Fibroblast of pulmonary artery (primary cell): ENCODE data around the gene RPRD1B.
"Not testable (repeated sequence)": the region's sequence is repeated elsewhere in the genome, so short reads cannot be mapped to it uniquely, and the experiment has no call there.

Experiments
- DNase-seq: peaks from one replicate; pipeline ENCODE4 v3.0.0-alpha.2; 2010; ENCODE audit warnings: low read depth
- H3K4me3 ChIP-seq: replicated peaks from 2 replicates; pipeline ENCODE4 v1.5.1; 2011; ENCODE audit warnings: low read depth, mild to moderate bottlenecking, control low read depth, low read length, moderate library complexity
- CTCF ChIP-seq: IDR thresholded peaks from 2 replicates; pipeline ENCODE4 v1.5.1; 2011; ENCODE audit warnings: mild to moderate bottlenecking, control low read depth, low read length, inconsistent platforms; ENCODE audit errors: missing control alignments

The RPRD1B gene

GRCh38 chr20:38094373-38094891 is 60.9 kb downstream of the RPRD1B start:
- H3K4me3 ChIP-seq = no peak overlapping the region
- TF ChIP-seq CTCF = no peak
- peak; percentile 76 for DNase-seq

- no peak overlapping the region for H3K4me3 ChIP-seq
- no peak for DNase-seq
- no peak for TF ChIP-seq CTCF
Measured at GRCh38 chr20:38095017-38095686, 61.6 kb downstream of the RPRD1B start.

- no peak overlapping the region for H3K4me3 ChIP-seq
- TF ChIP-seq CTCF = no peak
- DNase-seq = no peak
Measured at GRCh38 chr20:38098952-38099351, 65.4 kb downstream of the RPRD1B start.

GRCh38 chr20:38102206-38102605 is 68.7 kb downstream of the RPRD1B start:
- DNase-seq, H3K4me3 ChIP-seq: not testable (repeated sequence)

- no peak for TF ChIP-seq CTCF
Measured at GRCh38 chr20:38104285-38104684, 70.7 kb downstream of the RPRD1B start.

GRCh38 chr20:38106461-38106860 is 72.9 kb downstream of the RPRD1B start:
- no peak for DNase-seq
- no peak overlapping the region for H3K4me3 ChIP-seq
- TF ChIP-seq CTCF = no peak

More at GRCh38 chr20:38104285-38104684, 70.7 kb downstream of the RPRD1B start:
- H3K4me3 ChIP-seq = no peak overlapping the region
- no peak for DNase-seq

GRCh38 chr20:38107386-38107785 is 73.8 kb downstream of the RPRD1B start:
- not testable (repeated sequence) for DNase-seq

GRCh38 chr20:38107916-38108315 is 74.4 kb downstream of the RPRD1B start:
- not testable (repeated sequence) for DNase-seq

More at GRCh38 chr20:38107386-38107785, 73.8 kb downstream of the RPRD1B start:
- not testable (repeated sequence) for H3K4me3 ChIP-seq

More at GRCh38 chr20:38107916-38108315, 74.4 kb downstream of the RPRD1B start:
- not testable (repeated sequence) for H3K4me3 ChIP-seq
